Ishikawa (cell line): ENCODE results near the gene CISTR.

ENCODE experiments used
- CEBPB ChIP-seq: IDR thresholded peaks from 2 replicates; pipeline ENCODE4 v1.6.1; 2012
- CREB1 ChIP-seq: IDR thresholded peaks from 2 replicates; pipeline ENCODE4 v1.6.1; 2012; ENCODE audit warnings: low read depth
- EP300 ChIP-seq: IDR thresholded peaks from 2 replicates; pipeline ENCODE4 v1.6.1; 2012; ENCODE audit warnings: borderline replicate concordance
- FOXM1 ChIP-seq: IDR thresholded peaks from 2 replicates; pipeline ENCODE4 v1.6.1; 2012; ENCODE audit warnings: low read depth, borderline replicate concordance
- MAX ChIP-seq: IDR thresholded peaks from 2 replicates; pipeline ENCODE4 v1.6.1; 2012
- NFIC ChIP-seq: IDR thresholded peaks from 2 replicates; pipeline ENCODE4 v1.6.1; 2012
- RAD21 ChIP-seq: IDR thresholded peaks from 2 replicates; pipeline ENCODE4 v1.6.1; 2012; ENCODE audit warnings: low read depth
- REST ChIP-seq: IDR thresholded peaks from 2 replicates; pipeline ENCODE4 v1.6.1; 2012; ENCODE audit warnings: low read depth, mild to moderate bottlenecking
- TAF1 ChIP-seq: IDR thresholded peaks from 2 replicates; pipeline ENCODE4 v1.6.1; 2012; ENCODE audit warnings: low read depth, mild to moderate bottlenecking
- TCF12 ChIP-seq: IDR thresholded peaks from 2 replicates; pipeline ENCODE4 v1.6.1; 2012; ENCODE audit warnings: low read depth
- TEAD4 ChIP-seq: IDR thresholded peaks from 2 replicates; pipeline ENCODE4 v1.6.1; 2012
- YY1 ChIP-seq: IDR thresholded peaks from 2 replicates; pipeline ENCODE4 v1.6.1; 2012; ENCODE audit warnings: low read depth
- ZBTB7A ChIP-seq: IDR thresholded peaks from 2 replicates; pipeline ENCODE4 v1.6.1; 2012; ENCODE audit warnings: low read depth
- TF ChIP-seq, protein P1 (sequence below): IDR thresholded peaks from 2 replicates; pipeline ENCODE4 v1.6.1; 2012

- no peak for TF ChIP-seq TAF1
- no peak for TF ChIP-seq MAX
- no peak for TF ChIP-seq RAD21
- no peak for TF ChIP-seq REST
- no peak for TF ChIP-seq YY1
- TF ChIP-seq ZBTB7A = no peak
- no peak for TF ChIP-seq EP300
- TF ChIP-seq FOXM1 = no peak
- no peak for TF ChIP-seq TCF12
- TF ChIP-seq, protein P1, sequence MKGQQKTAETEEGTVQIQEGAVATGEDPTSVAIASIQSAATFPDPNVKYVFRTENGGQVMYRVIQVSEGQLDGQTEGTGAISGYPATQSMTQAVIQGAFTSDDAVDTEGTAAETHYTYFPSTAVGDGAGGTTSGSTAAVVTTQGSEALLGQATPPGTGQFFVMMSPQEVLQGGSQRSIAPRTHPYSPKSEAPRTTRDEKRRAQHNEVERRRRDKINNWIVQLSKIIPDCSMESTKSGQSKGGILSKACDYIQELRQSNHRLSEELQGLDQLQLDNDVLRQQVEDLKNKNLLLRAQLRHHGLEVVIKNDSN = no peak
- no peak for TF ChIP-seq CREB1
- TF ChIP-seq NFIC = no peak
- TF ChIP-seq TEAD4 = no peak
- TF ChIP-seq CEBPB = no peak
Observed at GRCh38 chr12:53725824-53726223, 26.0 kb downstream of the CISTR start.
